Medulla oblongata (tissue), 1 donor: ENCODE measurements around the gene ENTPD2.

ENCODE experiments used
- DNase-seq: peaks from one replicate; pipeline ENCODE4 v3.0.0-alpha.2; 2015; ENCODE audit errors: extremely low spot score

The ENTPD2 gene

DNA sequence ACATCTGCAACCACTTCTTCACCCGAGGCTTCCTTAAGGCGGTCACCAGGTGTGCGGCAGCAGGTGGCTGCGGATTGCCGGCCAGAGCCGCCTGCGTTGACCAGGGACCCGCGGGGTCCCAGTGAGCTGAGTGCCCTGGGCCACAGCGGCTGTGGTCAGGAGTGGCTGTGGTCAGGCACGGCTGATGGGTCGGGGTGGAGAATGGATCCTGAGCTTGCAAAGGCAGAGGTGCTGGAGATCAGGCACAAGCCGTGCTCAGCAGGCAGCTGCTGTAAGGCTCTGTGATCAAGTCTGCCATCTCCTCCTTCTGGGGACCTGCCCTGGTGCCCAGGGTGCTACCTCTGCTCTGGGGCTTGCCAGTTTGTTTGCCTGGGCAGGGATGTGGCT is 25.5 kb upstream of the ENTPD2 start:
- DNase-seq = no peak

DNA sequence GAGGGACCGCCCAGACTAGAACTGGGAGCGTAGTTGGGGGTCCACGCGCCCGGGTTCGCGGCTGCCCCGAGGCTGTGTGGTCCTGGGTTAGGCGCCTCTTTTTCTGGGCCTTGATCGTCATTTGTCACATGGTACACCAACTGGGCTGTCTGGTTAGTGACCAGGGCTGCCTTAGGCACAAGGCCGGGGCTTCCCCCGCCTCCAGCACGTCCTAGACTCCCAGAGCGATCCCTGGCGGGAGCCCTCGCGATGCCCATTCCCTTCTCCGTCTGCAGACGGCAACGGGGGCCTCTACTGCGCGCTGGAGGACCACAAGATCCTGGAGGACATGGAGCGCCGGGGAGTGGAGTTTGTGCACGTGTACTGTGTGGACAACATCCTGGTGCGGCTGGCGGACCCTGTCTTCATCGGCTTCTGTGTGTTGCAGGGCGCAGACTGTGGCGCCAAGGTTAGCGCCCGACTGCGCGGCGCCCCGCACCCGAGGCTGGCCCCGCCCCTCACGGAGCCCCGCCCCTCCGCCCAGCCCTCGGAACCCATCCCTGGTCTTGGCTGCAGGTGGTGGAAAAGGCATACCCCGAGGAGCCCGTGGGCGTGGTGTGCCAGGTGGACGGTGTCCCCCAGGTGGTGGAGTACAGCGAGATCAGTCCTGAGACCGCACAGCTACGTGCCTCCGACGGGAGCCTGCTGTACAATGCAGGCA is 25.0 kb upstream of the ENTPD2 start:
- DNase-seq = no peak

DNA sequence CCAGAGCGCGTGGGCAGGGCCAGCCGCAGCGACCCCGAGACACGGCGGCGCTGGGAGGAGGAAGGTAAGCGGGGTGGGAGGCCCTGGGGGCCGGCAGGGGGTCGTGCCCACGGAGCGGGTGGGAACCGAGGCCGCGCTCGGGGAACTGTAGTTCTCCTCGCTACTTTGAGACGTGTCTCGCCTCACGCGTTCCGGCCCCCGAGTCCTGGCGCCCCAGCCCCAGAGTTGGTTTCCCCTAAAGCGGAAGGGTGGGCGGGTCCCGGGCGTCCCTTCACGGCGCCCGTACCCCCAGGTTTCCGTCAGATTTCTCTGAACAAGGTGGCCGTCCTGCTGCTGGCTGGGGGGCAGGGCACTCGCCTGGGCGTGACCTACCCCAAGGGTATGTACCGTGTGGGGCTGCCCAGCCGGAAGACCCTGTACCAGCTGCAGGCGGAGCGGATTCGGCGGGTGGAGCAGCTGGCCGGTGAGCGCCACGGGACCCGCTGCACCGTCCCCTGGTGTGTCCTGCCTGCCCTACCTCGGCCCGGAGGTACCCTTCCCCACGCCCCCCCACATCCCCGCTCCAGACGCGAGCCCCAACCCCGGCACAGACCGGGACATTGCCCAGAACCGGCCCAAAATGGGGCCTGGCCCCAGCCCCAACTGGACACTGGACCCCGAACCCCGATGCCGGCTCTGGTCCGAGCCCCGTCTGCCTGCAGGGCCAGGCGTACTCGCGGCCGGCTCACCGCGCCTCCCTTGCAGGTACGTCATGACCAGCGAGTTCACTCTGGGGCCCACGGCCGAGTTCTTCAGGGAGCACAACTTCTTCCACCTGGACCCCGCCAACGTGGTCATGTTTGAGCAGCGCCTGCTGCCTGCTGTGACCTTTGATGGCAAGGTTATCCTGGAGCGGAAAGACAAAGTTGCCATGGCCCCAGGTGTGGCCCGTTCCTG is 24.2 kb upstream of the ENTPD2 start:
- no peak for DNase-seq

GRCh38 chr9:137077010-137077747 is 23.3 kb upstream of the ENTPD2 start, which contains the start of gene UAP1L1:
TSS of gene UAP1L1 (plus strand) at chr9:137077517. CDS start at chr9:137077533, 16 bp downstream.
- DNase-seq = peak; percentile 81

DNA sequence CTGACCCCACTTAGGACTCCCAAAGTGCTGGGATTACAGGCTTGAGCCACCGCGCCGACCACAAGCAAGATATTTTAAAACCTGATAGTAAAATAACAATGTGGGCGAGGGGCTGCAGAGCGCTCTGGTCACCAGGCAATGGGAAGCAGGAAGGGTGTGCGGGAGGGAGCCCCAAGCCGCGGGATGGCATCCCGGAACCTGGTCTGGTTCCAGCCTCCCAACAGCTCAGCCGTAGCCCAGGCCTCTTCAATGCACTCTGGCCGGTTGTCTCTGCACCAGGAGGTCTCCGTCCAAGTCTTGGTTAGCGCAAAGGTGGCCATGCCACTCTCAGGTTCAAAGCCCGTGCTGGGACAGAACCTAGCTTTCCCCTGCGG is 22.8 kb upstream of the ENTPD2 start:
- DNase-seq = no peak

- no peak for DNase-seq
Observed at GRCh38 chr9:137075275-137075775, 21.5 kb upstream of the ENTPD2 start.

DNA sequence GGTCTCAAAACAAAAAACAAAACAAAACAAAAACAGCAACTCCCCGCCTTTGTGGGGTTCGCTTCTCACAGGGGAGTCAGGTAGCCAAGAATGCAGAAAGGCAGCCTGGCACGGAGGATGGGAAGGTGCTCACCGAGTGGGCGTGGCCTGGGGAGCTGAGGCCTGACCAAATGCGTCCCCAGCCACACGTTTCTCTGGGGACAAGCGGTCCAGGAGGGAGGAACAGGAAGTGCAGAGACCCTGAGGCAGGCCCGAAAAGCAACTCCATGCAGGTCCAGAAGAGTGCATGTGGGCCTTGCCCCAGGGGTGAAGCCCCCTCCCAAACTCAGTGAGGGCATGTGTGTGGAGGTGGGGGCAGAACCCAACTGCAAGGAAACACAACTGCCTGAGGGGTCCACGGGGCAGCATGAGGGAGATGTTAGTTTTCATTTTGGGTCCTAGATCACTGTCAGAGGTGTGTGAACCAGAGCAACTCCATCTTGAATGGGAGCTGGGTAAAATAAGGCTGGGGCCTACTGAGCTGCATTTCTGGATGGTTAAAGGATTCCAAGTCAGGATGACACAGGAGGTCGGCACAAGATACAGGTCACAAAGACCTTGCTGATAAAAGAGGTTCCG is 20.9 kb upstream of the ENTPD2 start:
- no peak for DNase-seq

DNA sequence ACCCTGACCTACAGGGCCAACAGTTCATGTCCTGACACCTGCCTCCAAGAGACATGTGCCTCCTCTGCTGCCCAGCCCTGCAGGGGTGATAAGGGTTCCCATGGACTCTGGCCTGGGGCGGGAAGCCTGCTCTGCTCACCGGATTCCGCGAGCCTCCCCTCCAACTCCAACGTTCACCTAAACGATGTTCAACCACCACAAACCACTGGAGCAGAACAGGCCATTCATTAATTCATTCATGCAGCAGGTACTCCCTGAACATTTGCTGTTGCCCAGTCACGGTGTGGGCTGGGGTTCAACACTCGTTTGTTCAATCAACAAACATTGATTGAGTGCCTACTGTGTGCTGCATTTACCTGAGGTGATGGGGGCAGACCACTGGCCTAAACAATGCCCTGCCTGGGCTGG is 20.1 kb upstream of the ENTPD2 start:
- no peak for DNase-seq

DNA sequence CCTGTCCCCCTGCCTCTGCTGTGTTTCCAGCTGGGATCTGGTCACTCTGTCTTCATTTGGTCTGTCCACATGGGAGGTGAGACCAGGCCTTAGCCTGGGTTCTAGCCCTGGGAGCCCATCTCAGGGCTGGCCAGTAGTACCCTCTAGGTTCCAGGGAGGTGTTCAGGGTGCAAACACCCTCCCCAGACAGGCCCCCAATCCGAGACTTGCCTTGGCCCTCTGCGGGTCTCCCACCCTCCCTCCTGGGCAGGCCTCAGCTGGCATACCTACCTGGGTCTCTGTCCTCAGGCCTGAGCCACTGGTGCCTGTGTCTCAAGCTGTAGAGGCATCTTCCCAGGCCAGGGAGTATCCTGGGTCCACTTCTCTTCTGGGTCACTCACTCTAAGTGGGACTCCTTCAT is 17.4 kb upstream of the ENTPD2 start:
- no peak for DNase-seq

- peak; percentile 94 for DNase-seq
Observed at GRCh38 chr9:137070906-137071275, 17.0 kb upstream of the ENTPD2 start.

DNA sequence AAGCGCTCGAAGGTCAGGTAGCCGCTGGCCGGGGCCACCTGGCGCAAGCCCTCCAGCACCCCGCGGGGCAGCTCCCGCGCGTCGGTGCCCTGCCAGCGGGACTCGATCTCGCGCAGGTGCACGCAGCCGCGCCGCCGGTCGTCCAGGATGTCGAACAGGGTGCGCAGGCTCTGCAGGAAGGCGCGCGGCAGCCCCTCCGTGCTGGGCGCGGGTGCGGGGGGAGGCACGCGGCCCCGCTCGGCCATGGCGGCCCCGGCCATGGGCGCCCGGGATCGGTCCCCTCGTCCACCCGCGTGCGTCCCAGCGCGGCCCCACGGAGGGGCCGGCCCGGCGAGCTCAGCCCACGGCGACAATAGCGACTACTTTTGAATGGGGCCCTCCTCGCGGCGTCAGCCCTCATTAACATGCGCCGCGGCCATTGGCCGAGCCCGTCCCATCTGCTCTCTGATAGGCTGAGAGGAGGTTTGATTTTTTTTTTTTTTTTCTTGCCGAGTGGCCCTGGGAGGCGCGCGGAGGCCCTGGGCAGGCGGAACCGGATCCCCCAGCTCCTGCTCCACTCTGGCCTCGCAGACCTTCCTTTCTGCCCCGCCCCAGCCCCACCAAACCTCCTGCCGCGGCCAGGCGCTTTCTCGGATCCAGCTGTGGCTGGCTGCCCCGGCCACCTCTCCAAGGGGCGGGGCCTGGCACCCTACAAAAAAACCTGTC is 16.5 kb upstream of the ENTPD2 start, which contains the start of gene SAPCD2:
SAPCD2 (minus strand) TSS at position 357 of the 705 bp plus-strand sequence; CDS start at position 260, 97 bp downstream.
- DNase-seq = peak; percentile 93

DNA sequence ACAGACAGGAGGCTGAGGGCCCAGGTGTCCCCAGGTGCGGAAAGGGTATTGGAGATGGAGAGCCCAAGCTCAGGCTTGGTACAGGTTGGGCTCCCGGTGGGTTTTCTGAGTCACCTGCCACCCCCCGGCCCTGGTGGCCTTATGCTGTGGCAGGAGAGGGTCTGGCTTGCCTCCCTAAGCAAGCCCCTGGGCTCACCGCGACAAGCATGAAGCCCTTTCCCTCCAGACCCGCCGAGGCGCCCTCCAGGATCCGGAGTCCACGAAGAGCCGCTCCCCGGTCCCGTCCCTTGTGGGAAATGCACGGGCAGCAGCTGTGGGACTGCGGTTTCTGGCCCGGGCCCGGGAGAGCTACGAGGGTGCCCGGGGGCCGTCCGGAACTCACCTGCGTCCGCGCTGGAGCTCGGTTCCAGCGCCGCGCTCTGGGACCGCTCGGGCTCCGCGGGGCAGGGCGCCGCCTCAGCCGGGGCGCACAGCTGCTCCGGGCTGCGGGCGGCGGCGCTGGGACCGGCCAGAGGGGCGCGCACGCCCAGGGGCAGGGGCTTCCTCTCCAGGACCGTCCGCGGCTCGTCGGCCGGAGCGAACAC is 15.7 kb upstream of the ENTPD2 start:
- DNase-seq = no peak

DNA sequence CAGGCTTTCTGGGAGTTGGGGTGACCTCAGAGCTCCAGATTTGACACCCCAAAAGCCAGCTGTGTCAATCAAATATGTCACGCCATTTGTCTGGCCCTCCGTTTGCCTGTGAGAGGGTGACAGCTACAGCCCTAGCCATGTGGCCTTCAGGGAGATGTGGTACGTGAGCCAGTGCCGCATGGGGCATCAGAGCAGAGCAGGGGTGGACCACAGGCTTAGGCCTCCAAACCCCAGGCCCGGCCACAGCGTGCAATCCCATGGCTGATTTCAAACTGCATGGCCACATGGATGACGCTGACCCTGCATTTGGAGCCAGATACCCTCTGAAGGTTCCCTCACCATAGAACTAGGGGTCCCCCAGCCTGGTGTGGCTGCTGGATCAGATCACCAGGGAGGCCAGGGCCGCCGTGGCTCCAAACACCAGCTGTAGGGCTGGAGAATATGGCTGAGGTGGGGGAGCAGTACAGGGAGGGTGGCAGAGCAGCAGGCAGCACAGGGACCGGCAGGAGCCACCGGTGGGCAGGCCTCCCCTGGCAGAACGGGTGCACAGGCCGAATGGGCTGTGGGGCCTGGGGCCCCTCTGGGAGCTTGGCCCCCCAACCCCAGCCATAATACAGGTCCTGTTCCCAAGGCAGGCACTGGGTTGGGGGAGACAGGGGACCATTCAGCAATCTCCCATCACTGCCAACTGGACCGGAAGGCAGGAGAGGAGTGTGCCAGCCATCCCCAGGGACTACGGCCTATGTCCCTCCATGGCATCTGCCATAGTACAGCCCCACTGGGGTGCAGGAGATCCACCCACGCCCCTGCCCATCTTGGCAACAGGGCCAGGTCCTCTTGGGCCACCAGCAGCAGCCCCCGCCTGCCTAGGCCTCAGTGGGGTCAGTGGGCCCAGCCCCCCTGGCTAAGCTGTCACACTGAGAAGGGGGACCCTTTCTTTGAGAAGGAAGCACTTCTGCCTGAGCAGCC is 15.0 kb upstream of the ENTPD2 start:
- DNase-seq = no peak

DNA sequence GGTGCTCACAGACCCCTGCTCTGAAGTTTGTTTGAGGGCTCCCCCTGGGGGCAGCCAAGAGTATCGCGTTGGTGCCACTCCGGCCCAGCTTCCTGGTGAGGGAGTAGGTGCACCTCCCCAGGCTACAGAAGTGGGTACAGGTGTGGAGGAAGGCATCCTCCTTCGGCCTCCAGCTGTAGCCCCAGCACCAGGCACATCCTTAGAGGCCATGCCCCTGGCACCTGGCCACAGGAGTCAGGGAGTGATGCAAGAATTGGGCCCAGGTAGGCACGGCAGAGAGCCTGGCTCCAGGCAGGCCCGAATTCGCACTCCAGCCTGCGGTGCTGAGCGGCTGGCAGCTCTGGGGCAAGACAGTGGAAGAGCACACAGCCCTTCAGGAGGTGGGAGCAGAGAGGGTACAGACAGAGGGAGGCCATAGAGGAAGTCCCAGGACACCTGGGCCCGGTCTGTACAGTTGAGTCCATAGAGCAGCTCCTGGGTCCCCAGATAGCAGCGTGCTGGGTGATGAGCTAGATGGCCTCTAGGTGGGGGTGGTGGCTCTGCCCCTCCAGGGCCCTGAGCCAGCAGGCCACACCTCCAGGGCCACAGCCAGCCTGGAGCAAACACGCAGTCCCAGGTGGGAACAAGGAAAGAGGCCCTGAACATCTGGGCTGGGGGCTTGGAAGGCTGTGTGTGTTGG is 14.1 kb upstream of the ENTPD2 start:
- DNase-seq = peak; percentile 90

- no peak for DNase-seq
Observed at GRCh38 chr9:137066096-137066861, 12.4 kb upstream of the ENTPD2 start.

- DNase-seq = no peak
Observed at GRCh38 chr9:137065336-137065967, 11.6 kb upstream of the ENTPD2 start.

DNA sequence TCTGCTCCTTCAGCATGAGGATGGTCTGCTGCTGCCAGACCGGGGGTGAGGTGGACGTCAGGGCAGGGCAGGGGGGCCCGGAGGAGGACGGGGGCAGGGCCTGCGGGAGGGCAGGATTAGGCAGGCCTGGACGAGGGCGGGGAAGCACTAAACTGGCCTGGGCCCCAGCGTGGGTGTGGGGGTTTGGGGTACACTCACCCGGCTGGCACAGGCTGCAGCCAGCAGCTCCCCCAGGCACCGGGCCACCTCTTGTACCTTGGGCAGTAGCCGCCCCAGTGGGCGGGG is 11.0 kb upstream of the ENTPD2 start:
- no peak for DNase-seq
